ENCODE results near the gene ZNF225.
A peak's percentile ranks its signal among the peaks of the same experiment; 100 is the strongest.
"Not testable (repeated sequence)": the region's sequence is repeated elsewhere in the genome, so short reads cannot be mapped to it uniquely, and the experiment has no call there.

The ZNF225 gene

GRCh38 chr19:44113138-44113783, at the start of gene ZNF225:
Gene ZNF225, plus strand, starts transcription at chr19:44113399. Its CDS starts 2,429 bp downstream, at chr19:44115828.
- DNase-seq = peak; percentile 82

- DNase-seq = no peak
These were observed 46.9 kb upstream of the ZNF225 start for GRCh38 chr19:44066305-44066704.

- no peak for DNase-seq
These were observed 43.8 kb upstream of the ZNF225 start for GRCh38 chr19:44069415-44069814.

- peak; percentile 84 for DNase-seq
These were observed 41.2 kb upstream of the ZNF225 start, which contains the start of gene ZNF284 for GRCh38 chr19:44071824-44072542. Gene ZNF284, plus strand, starts transcription at chr19:44072159. Its CDS starts 4,231 bp downstream, at chr19:44076390.

GRCh38 chr19:44072543-44073401, 40.4 kb upstream of the ZNF225 start:
- DNase-seq = no peak

GRCh38 chr19:44076325-44076724, 36.9 kb upstream of the ZNF225 start:
- DNase-seq = no peak

- DNase-seq = no peak
These were observed 21.1 kb upstream of the ZNF225 start for GRCh38 chr19:44092108-44092507.

- DNase-seq = peak; percentile 82
These were observed 19.1 kb upstream of the ZNF225 start, which contains the start of gene ZNF224 for GRCh38 chr19:44093931-44094765. Gene ZNF224, plus strand, starts transcription at chr19:44094361. Its CDS starts 3,513 bp downstream, at chr19:44097874.

GRCh38 chr19:44107751-44108150, 5.4 kb upstream of the ZNF225 start:
- no peak for DNase-seq

GRCh38 chr19:44109458-44109857, 3.7 kb upstream of the ZNF225 start:
- DNase-seq = no peak

GRCh38 chr19:44111910-44112463, 1.2 kb upstream of the ZNF225 start:
- no peak for DNase-seq

- no peak for DNase-seq
These were observed 429 bp upstream of the ZNF225 start for GRCh38 chr19:44112802-44113137.

- DNase-seq = no peak
These were observed 688 bp downstream of the ZNF225 start for GRCh38 chr19:44113784-44114390.

- not testable (repeated sequence) for DNase-seq
These were observed 8.0 kb downstream of the ZNF225 start for GRCh38 chr19:44121162-44121561.

GRCh38 chr19:44131955-44132354, 18.8 kb downstream of the ZNF225 start:
- no peak for DNase-seq

GRCh38 chr19:44141191-44142058, 28.2 kb downstream of the ZNF225 start, which contains the start of gene ZNF234:
Gene ZNF234, plus strand, starts transcription at chr19:44141554. Its CDS starts 3,079 bp downstream, at chr19:44144633.
- peak; percentile 74 for DNase-seq

- DNase-seq = no peak
These were observed 28.8 kb downstream of the ZNF225 start for GRCh38 chr19:44142059-44142433.

- DNase-seq = no peak
These were observed 36.6 kb downstream of the ZNF225 start for GRCh38 chr19:44149776-44150175.

GRCh38 chr19:44151491-44151890, 38.3 kb downstream of the ZNF225 start:
- DNase-seq = no peak

- DNase-seq = no peak
These were observed 43.3 kb downstream of the ZNF225 start for GRCh38 chr19:44156475-44156874.

- no peak for DNase-seq
These were observed 50.6 kb downstream of the ZNF225 start for GRCh38 chr19:44163789-44164188.

All from activated naive CD4-positive, alpha-beta T cell treated with anti-CD3 and anti-CD28 coated beads, Interleukin-2, amount 50 U/mL, for 16 hours (primary cell).